Subcutaneous adipose tissue (tissue), 4 donors: Measurements from ENCODE around the gene XK. TPM values are rescaled to one million over a fixed set of nuclear protein-coding genes. Genes with fewer than 3 reads are reported as not detected.

Source experiments
- total RNA-seq, 4 donors: library from RNA; depleted of rRNA; stranded (reverse); fragments of >200 nt; gene quantifications; one replicate each; pipeline ENCODE4 v1.1.0, GENCODE V29; 2016
- TF ChIP-seq, protein P1 (sequence below): fragments of 450-650 bp; IDR thresholded peaks from one replicate; pipeline ENCODE4 v1.5.1; 2016; ENCODE audit warnings: low read depth, mild to moderate bottlenecking, control low read depth, antibody characterized with exemption, moderate library complexity

The XK gene
- total RNA-seq, 4 donors from 2014 or later = 0.17 to 0.33 (median 0.22) TPM; not detected in 1

DNA sequence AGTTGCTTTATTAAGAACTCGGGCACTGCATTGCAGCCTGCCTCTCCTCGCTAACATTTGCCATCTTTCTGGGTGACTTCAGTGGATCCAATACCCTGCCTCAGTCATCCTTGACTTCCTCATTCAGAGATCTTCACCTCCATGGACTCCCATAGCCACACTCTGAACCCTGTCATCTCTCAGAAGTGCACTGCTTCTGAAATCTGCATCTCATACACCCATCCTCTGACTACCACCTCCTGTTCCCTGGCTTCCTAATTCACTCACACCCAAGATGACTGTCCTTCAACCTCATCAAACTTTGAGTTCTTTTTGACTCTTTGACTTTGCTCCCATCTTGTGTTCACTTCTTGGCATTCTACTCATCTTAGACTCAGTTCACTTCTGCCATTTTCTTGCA, 68.9 kb downstream of the XK start:
- TF ChIP-seq, protein P1, sequence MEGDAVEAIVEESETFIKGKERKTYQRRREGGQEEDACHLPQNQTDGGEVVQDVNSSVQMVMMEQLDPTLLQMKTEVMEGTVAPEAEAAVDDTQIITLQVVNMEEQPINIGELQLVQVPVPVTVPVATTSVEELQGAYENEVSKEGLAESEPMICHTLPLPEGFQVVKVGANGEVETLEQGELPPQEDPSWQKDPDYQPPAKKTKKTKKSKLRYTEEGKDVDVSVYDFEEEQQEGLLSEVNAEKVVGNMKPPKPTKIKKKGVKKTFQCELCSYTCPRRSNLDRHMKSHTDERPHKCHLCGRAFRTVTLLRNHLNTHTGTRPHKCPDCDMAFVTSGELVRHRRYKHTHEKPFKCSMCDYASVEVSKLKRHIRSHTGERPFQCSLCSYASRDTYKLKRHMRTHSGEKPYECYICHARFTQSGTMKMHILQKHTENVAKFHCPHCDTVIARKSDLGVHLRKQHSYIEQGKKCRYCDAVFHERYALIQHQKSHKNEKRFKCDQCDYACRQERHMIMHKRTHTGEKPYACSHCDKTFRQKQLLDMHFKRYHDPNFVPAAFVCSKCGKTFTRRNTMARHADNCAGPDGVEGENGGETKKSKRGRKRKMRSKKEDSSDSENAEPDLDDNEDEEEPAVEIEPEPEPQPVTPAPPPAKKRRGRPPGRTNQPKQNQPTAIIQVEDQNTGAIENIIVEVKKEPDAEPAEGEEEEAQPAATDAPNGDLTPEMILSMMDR = no peak

DNA sequence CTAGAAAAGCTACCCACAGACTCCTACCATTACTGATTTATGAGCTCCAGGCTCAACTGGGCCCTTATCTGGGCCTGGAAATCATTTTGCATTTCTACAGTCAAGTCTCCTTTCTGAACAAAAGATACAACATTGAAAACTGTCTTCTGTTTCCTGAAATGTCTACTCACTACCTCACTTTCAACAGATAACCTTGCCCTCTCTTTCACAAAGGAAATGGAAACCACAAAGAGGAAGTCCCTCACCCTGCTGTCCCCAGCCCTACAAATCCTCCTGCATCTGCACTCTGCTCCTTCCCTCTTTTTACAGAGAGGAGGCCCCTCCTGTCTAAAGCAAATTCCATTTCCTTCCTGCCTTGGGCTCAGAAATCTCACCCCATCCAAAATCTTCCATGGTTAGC, 69.4 kb downstream of the XK start:
- TF ChIP-seq, protein P1 = no peak

DNA sequence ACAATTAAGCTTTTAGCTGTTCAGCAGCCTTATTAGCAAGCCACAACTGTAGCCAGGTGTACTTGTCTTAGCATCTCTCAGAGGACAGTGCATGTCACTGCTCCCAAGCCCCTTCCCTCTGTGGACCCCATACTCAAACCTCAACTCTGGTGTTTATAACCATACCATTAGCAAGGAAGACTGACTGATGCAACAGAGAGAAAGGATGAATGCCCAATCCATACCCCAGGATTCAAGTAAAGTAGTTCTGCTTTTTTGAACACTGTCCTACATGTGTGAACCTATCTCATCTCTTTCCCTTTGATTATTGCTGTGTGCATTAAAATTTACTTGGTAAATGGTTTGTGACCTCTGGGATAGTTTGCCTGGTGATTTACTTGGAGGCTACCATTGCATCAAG, 71.5 kb downstream of the XK start:
- TF ChIP-seq, protein P1 = no peak

DNA sequence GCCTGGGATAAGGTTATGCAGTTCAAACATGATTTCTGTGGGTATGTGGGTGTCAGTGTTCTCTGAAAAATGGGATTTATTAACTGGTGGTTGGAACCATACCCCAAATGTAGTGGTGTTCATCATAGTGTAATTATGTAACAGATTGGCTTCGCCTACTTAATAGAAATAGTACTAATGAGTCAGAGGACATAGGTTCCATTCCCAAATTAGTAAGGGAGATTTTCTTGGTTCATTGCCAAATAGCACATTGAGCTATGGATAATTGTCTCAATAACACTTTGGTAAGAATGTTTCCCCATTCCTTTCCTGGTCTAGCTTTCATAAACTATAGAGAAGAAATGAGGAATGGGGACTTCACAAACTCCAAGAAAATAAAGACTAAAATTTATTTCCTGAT, 73.8 kb downstream of the XK start:
- TF ChIP-seq, protein P1 = no peak

DNA sequence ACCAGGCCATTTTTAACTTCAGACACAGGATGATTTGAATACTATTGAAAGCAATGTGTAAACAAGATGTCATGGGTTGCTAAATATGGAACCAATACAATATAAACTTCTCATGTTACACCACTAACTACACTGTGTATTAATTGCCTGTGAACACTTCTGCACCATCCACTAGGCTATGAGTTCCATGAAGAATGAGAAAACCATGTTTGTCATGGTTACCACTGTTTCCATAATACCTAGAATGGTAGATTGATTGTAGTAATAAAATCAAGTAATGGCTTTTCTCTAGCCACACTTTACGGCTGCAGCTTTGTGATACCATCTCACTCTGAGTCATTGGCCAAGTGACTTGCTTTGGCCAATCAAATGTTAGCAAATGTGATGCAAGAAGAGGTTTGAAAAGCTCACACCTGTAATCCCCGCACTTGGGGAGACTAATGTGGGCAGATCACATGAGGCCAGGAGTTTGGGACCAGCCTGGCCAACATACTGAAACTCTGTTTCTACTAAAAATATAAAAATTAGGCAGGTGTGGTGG, 74.4 kb downstream of the XK start:
- TF ChIP-seq, protein P1 = no peak

DNA sequence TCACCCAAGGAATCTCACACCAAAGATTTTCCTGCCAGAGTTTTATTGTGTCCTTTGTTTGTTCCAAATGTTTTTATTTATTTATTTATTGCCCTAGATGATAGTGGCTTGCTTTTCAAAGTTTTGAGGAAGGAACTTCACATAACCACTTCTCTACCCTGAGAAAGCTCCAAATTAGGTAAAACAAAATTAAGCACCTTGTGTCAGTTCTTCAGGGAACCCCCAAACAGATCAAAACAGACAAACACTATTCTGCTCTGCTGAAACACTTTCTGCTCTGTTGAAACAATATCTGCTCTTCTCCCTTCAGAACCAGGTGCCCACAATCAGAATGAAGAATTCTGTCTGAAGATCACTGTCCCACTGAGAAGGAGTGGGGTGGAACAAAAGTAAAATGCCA, 77.8 kb downstream of the XK start:
- TF ChIP-seq, protein P1 = no peak

DNA sequence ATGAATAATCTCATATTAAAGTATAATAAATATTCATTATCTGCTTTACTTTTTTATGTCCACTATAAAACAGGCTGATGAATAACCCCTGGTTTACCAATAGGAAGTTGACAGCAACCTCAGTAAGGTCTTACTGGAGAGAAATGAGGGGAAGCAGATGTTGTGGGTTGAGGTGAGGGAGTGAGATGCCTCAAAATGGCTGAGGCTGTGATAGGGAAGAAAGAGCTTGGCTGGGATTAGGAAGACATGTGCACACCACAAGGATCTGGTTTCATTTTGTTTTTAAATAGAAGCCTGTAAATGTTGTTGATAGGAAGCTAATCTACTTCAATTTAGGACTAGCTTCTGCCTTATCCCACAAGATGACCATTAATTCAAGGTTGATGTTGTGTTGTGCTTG, 79.9 kb downstream of the XK start:
- TF ChIP-seq, protein P1 = no peak
